Astrocyte of the cerebellum (primary cell): ENCODE results near the gene ASCC3.

Source experiments
- DNase-seq: peaks from one replicate; pipeline ENCODE4 v3.0.0-alpha.2; 2011; ENCODE audit warnings: low read depth
- H3K4me3 ChIP-seq: 2 replicates; pipeline ENCODE4 v1.5.1; 2011; ENCODE audit warnings: mild to moderate bottlenecking, low read depth, low read length, moderate library complexity
- CTCF ChIP-seq: IDR thresholded peaks from 2 replicates; pipeline ENCODE4 v1.5.1; 2012; ENCODE audit warnings: low read length, low read depth, moderate library complexity, mild to moderate bottlenecking; ENCODE audit errors: missing control alignments
- in situ Hi-C: cut with HindIII; loops from 2 replicates; pipeline ENCODE4 v1.10.0; 2017; ENCODE audit warnings: low sequenced_read_pairs

The ASCC3 gene

GRCh38 chr6:100574836-100575235 is 306.3 kb downstream of the ASCC3 start:
- in situ Hi-C loops, result no loop called here
- H3K4me3 ChIP-seq, result no peak overlapping the region
- no peak for DNase-seq
- TF ChIP-seq CTCF, result no peak

GRCh38 chr6:100573166-100573565 is 308.0 kb downstream of the ASCC3 start:
- peak; percentile 28 for DNase-seq
- in situ Hi-C loops, result no loop called here
- TF ChIP-seq CTCF, result peak; percentile 59
- H3K4me3 ChIP-seq, result no peak overlapping the region

GRCh38 chr6:100568255-100568654 is 312.9 kb downstream of the ASCC3 start:
- in situ Hi-C loops, result no loop called here

GRCh38 chr6:100566563-100566962 is 314.6 kb downstream of the ASCC3 start:
- no peak for DNase-seq
- in situ Hi-C loops, result no loop called here
- H3K4me3 ChIP-seq, result no peak overlapping the region
- TF ChIP-seq CTCF, result no peak

More at GRCh38 chr6:100568255-100568654, 312.9 kb downstream of the ASCC3 start:
- TF ChIP-seq CTCF, result no peak
- no peak overlapping the region for H3K4me3 ChIP-seq
- DNase-seq, result no peak

- no peak overlapping the region for H3K4me3 ChIP-seq
- DNase-seq, result no peak
- in situ Hi-C loops, result no loop called here
- no peak for TF ChIP-seq CTCF
Observed at GRCh38 chr6:100565439-100566104, 315.6 kb downstream of the ASCC3 start.

- H3K4me3 ChIP-seq, result no peak overlapping the region
- in situ Hi-C loops, result no loop called here
- TF ChIP-seq CTCF, result no peak
- no peak for DNase-seq
Observed at GRCh38 chr6:100559859-100560258, 321.3 kb downstream of the ASCC3 start.
